ENCODE measurements around the gene APOL5.

DNA sequence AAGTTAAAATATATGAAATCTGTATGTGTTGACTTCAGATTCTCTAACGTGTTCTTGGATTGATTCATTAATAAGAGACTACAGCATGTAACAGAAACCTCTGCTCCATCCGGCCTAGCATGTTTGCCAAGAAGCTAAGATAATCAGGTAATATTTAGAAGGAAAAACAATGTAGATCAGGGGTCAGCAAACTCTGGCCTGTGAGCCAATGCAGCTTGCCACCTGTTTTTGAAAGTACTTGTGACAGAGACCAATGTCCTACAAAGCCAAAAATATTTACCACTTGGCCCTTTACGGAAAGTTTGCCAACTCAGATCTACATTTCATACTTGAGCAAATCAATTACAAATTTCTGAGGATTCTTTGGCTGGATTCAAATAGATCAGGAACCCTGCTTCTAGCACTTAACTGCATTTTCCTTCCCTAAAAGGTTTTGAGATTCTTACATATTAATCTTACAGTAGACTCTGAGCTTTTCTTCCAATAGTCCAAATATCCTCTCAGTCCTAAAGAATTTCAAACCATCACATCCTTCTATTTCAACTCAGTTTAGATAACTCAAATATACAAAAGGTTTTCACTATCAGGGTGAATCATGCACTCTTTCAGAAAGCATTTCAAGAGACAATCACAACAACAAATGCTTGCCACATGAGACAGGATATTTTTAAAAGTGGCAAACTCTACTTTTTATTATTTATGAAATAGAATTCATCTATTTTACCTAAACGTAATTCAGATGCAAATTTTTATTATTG, 29.5 kb downstream of the APOL5 start:
- TF ChIP-seq, protein P1, sequence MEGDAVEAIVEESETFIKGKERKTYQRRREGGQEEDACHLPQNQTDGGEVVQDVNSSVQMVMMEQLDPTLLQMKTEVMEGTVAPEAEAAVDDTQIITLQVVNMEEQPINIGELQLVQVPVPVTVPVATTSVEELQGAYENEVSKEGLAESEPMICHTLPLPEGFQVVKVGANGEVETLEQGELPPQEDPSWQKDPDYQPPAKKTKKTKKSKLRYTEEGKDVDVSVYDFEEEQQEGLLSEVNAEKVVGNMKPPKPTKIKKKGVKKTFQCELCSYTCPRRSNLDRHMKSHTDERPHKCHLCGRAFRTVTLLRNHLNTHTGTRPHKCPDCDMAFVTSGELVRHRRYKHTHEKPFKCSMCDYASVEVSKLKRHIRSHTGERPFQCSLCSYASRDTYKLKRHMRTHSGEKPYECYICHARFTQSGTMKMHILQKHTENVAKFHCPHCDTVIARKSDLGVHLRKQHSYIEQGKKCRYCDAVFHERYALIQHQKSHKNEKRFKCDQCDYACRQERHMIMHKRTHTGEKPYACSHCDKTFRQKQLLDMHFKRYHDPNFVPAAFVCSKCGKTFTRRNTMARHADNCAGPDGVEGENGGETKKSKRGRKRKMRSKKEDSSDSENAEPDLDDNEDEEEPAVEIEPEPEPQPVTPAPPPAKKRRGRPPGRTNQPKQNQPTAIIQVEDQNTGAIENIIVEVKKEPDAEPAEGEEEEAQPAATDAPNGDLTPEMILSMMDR (IDR thresholded peaks at IDR 0.05), result no peak
- no peak for TF ChIP-seq POLR2A (IDR thresholded peaks at IDR 0.05)
- no peak for TF ChIP-seq EP300 (IDR thresholded peaks at IDR 0.05)
